ENCODE results near the gene CLSTN2.

CLSTN2 gene

GRCh38 chr3:140391061-140391460, 456.1 kb downstream of the CLSTN2 start:
- DNase-seq (ENCODE audit: extremely low spot score) = no peak
- ChIA-PET CTCF (no interaction called here), POLR2A (no interaction called here)
- TF ChIP-seq ZNF384 (IDR thresholded peaks at IDR 0.05) = no peak
- TF ChIP-seq CTBP1 (IDR thresholded peaks at IDR 0.05; ENCODE audit: borderline replicate concordance) = no peak
- no peak for TF ChIP-seq NFRKB (IDR thresholded peaks at IDR 0.05)
- no peak for TF ChIP-seq LEF1 (IDR thresholded peaks at IDR 0.05; ENCODE audit: borderline replicate concordance)
- TF ChIP-seq SP1 (IDR thresholded peaks at IDR 0.05) = no peak
- TF ChIP-seq ELF4 (IDR thresholded peaks at IDR 0.05) = no peak

DNA sequence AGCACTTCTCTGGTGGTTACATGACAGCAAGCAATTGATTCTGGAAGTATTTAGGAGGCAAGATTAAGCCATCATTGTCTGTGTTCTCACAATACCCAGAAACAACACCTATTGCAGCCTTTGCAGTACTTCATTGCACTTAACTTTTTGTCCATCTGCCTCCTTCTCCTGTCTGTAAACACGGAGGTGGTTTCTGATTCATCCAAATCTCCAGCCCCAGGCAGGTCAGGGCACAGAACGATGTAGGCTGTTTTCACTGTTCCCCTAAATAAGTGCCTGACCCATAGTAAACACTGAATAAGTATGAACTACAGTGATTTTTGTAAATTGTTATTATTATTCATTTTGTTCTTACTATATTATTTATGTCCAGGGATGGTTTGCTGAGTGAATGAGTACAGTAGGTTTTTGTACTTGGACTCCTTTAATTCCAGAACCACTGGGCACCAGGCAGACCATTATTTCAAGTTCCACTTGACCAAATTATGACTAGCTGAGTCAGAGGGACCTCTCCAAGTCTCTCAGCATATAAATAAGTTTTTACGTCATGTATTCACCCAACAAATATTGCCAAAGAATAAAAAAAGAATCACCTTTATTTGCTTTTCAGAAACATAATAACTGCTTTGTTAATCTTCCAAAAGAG, 459.6 kb downstream of the CLSTN2 start:
- no peak for DNase-seq (ENCODE audit: extremely low spot score)
- POLR2A ChIA-PET = no interaction called here
- TF ChIP-seq ELF4 (IDR thresholded peaks at IDR 0.05) (no peak), FOXA1 (IDR thresholded peaks at IDR 0.05) (no peak), L3MBTL2 (conservative IDR thresholded peaks at IDR 0.05) (no peak), LEF1 (IDR thresholded peaks at IDR 0.05; ENCODE audit: borderline replicate concordance) (no peak), SUZ12 (IDR thresholded peaks at IDR 0.05) (no peak), NFRKB (IDR thresholded peaks at IDR 0.05) (no peak), ARNT (IDR thresholded peaks at IDR 0.05) (no peak)
- CTCF ChIA-PET = no interaction called here

DNA sequence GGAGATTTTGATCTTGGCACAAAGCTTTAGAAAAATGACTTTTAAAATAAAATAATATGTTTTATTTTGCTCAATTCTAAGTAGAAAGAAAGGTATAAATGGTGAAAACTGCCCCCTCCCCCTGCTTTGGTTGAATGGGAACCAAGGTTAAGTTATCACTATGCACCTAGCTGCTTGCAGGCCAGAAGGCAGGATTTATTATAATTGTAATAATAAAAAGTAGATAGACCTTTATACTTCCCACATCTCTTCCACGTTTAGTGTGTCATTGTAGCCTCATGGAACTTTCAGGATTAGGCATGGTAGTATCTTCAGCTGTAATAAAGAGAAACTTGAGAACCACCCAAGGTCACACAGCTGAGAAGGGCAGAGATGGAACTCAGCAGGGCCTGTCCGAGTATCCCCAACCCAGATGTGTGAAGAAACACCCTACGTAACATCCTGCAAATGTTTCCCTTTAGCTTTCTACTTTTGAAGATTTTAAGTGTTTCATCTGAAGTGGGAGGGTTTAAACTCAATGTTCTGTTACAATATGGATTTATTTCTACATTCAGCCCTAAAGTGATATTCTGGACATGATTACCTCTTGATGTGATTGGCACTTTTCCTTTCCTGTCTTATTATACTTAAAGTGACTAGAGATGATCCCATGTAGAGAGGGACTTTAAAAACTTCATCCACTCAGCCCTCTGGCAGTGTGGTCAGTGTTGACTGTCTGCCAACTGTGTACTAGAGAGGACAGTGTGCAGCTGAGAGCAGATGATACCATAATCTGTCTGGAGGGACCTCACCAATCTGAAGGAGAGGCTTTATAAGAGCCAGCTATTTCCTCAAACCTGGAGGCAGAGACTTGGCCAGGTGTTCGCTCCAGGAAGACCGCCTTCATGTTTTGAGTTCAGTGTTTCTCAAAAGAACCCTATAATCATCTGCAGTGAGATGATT, 460.4 kb downstream of the CLSTN2 start:
- TF ChIP-seq ARNT (IDR thresholded peaks at IDR 0.05) (no peak), L3MBTL2 (conservative IDR thresholded peaks at IDR 0.05) (no peak), NFRKB (IDR thresholded peaks at IDR 0.05) (no peak), SUZ12 (IDR thresholded peaks at IDR 0.05) (no peak), CTBP1 (IDR thresholded peaks at IDR 0.05; ENCODE audit: borderline replicate concordance) (no peak), HDGF (IDR thresholded peaks at IDR 0.05; ENCODE audit: borderline replicate concordance) (no peak), FOXA1 (IDR thresholded peaks at IDR 0.05) (no peak), ZNF384 (IDR thresholded peaks at IDR 0.05) (no peak), FOXK2 (IDR thresholded peaks at IDR 0.05) (no peak), ELF4 (IDR thresholded peaks at IDR 0.05) (no peak), SP1 (IDR thresholded peaks at IDR 0.05) (no peak), BHLHE40 (IDR thresholded peaks at IDR 0.05; ENCODE audit: borderline replicate concordance) (no peak), LEF1 (IDR thresholded peaks at IDR 0.05; ENCODE audit: borderline replicate concordance) (no peak), FOXM1 (IDR thresholded peaks at IDR 0.05; ENCODE audit: borderline replicate concordance) (no peak), TARDBP (IDR thresholded peaks at IDR 0.05) (no peak)
- TF ChIP-seq, protein P1, sequence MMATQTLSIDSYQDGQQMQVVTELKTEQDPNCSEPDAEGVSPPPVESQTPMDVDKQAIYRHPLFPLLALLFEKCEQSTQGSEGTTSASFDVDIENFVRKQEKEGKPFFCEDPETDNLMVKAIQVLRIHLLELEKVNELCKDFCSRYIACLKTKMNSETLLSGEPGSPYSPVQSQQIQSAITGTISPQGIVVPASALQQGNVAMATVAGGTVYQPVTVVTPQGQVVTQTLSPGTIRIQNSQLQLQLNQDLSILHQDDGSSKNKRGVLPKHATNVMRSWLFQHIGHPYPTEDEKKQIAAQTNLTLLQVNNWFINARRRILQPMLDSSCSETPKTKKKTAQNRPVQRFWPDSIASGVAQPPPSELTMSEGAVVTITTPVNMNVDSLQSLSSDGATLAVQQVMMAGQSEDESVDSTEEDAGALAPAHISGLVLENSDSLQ (IDR thresholded peaks at IDR 0.05) = no peak
- ChIA-PET POLR2A (interaction anchor here (0.6 kb wide), 1 partner anchor 22 kb away, joined by 3 read pairs; no protein-coding TSS in a partner anchor), CTCF (no interaction called here)
- DNase-seq (ENCODE audit: extremely low spot score) = no peak

DNA sequence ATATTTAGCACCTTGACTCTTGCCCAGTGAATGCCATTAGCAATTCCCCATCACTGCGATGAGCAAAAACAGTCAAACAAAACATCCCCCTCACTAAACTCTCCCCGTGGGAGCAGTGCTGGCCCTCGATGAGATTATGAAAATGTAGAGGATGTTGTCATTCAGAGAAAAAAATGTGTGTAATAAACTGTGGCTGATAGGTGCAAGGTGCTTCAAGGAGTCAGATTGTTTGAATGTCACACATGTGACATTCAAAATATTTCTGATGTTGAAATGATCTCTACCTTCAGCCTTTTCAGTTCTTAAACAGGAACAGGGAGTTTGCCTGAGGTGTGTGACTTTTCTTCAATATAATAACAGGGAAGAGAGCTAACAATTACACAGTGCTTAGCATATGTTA, 461.1 kb downstream of the CLSTN2 start:
- POLR2A ChIA-PET = no interaction called here
- CTCF ChIA-PET = no interaction called here
- TF ChIP-seq ELF4 (IDR thresholded peaks at IDR 0.05) (no peak), L3MBTL2 (conservative IDR thresholded peaks at IDR 0.05) (no peak), NFRKB (IDR thresholded peaks at IDR 0.05) (no peak), CTBP1 (IDR thresholded peaks at IDR 0.05; ENCODE audit: borderline replicate concordance) (no peak), ARNT (IDR thresholded peaks at IDR 0.05) (no peak), LEF1 (IDR thresholded peaks at IDR 0.05; ENCODE audit: borderline replicate concordance) (no peak), TARDBP (IDR thresholded peaks at IDR 0.05) (no peak), SP1 (IDR thresholded peaks at IDR 0.05) (no peak), BHLHE40 (IDR thresholded peaks at IDR 0.05; ENCODE audit: borderline replicate concordance) (no peak), ZNF384 (IDR thresholded peaks at IDR 0.05) (no peak), FOXM1 (IDR thresholded peaks at IDR 0.05; ENCODE audit: borderline replicate concordance) (no peak), SUZ12 (IDR thresholded peaks at IDR 0.05) (no peak), FOXA1 (IDR thresholded peaks at IDR 0.05) (no peak), HDGF (IDR thresholded peaks at IDR 0.05; ENCODE audit: borderline replicate concordance) (no peak), FOXK2 (IDR thresholded peaks at IDR 0.05) (no peak)
- TF ChIP-seq, protein P1 (IDR thresholded peaks at IDR 0.05) = no peak
- no peak for DNase-seq (ENCODE audit: extremely low spot score)

DNA sequence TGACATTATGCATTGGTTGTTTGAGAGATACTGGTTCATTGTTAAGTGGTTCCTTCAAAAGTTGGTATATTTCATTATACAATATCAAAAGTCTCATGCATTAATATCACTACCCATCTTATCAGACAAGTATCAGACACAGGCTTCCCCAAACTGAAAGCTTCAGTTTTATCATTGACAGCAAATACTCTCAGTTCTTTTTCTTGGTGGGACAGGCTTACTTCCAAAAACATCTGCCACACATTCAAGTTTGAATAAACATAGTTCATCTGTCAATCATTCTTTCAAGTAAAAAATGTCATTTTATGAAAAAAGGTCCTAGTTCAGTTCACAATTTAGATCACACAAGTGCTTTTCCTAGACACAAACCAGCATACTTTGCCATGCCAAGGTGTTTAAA, 462.9 kb downstream of the CLSTN2 start:
- CTCF ChIA-PET = no interaction called here
- TF ChIP-seq CTBP1 (IDR thresholded peaks at IDR 0.05; ENCODE audit: borderline replicate concordance) (no peak), TARDBP (IDR thresholded peaks at IDR 0.05) (no peak), NFRKB (IDR thresholded peaks at IDR 0.05) (no peak), BHLHE40 (IDR thresholded peaks at IDR 0.05; ENCODE audit: borderline replicate concordance) (no peak), FOXK2 (IDR thresholded peaks at IDR 0.05) (no peak), LEF1 (IDR thresholded peaks at IDR 0.05; ENCODE audit: borderline replicate concordance) (no peak), SUZ12 (IDR thresholded peaks at IDR 0.05) (no peak), ZNF384 (IDR thresholded peaks at IDR 0.05) (no peak), HDGF (IDR thresholded peaks at IDR 0.05; ENCODE audit: borderline replicate concordance) (no peak), FOXM1 (IDR thresholded peaks at IDR 0.05; ENCODE audit: borderline replicate concordance) (no peak), L3MBTL2 (conservative IDR thresholded peaks at IDR 0.05) (no peak)
- TF ChIP-seq, protein P1 (IDR thresholded peaks at IDR 0.05) = no peak; the same call in 1 of the 2 replicates
- no peak for DNase-seq (ENCODE audit: extremely low spot score)
- POLR2A ChIA-PET = no interaction called here

Measured in HEK293T (cell line).